ENCODE results near the gene CLDN7. TPM values are rescaled to one million over a fixed set of nuclear protein-coding genes. Genes with fewer than 3 reads are reported as not detected.

Gene CLDN7
- total and polyA plus RNA-seq, 2 donors from 2014 or later: 119 to 233 TPM

DNA sequence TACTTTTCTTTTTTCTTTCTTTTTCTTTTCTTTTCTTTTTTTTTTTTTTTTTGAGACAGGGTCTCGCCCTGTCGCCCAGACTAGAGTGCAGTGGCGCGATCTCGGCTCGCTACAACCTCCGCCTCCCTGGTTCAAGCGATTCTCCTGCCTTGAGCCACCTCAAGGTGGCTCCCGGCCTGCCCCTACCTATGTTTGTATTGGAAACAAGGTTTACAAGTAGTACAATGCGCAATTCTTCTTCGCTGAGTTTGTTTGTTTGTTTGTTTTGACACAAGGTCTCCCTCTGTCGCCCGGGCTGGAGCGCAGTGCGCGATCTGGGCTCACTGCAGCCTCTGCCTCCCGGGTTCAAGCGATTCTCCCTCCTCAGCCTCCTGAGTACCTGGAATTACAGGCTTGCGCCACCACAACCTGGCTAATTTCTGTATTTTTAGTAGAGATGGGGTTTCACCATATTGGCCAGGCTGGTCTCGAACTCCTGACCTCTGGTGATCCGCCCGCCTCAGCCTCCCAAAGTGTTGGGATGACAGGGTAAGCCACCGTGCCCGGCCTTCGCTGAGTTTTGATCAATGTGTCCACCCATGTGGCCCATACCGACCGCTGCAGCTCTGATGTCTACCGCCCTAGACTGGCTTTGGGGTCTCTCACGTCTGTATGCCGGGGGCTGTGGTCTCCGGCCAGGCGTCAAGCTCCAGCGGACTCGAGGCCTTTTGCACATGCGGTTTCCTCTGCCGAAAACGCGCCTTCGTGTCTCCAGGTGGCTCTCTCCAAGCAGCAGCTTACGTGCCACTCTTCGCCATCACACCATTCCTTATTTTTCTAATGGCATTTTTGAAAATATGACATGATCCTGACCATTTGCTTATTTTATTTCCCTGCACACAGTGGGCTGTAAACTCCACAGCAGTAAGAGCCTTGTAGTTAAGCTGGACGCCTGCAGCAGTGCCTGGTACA, 33.2 kb upstream of the CLDN7 start:
- H3K27me3 ChIP-seq (ENCODE audit: control insufficient read depth, insufficient read depth, low read length): peaks cover 3% of the 10 kb centered on the region
- TF ChIP-seq, protein P1, sequence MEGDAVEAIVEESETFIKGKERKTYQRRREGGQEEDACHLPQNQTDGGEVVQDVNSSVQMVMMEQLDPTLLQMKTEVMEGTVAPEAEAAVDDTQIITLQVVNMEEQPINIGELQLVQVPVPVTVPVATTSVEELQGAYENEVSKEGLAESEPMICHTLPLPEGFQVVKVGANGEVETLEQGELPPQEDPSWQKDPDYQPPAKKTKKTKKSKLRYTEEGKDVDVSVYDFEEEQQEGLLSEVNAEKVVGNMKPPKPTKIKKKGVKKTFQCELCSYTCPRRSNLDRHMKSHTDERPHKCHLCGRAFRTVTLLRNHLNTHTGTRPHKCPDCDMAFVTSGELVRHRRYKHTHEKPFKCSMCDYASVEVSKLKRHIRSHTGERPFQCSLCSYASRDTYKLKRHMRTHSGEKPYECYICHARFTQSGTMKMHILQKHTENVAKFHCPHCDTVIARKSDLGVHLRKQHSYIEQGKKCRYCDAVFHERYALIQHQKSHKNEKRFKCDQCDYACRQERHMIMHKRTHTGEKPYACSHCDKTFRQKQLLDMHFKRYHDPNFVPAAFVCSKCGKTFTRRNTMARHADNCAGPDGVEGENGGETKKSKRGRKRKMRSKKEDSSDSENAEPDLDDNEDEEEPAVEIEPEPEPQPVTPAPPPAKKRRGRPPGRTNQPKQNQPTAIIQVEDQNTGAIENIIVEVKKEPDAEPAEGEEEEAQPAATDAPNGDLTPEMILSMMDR (IDR thresholded peaks at IDR 0.05; ENCODE audit: borderline replicate concordance, extremely low read depth, insufficient read depth): no peak
- H3K36me3 ChIP-seq (ENCODE audit: control insufficient read depth in 2 of 3, insufficient read depth in 3 of 3, low read length in 3 of 3): no peaks in the 10 kb centered on the region
- H3K9me3 ChIP-seq (ENCODE audit: control insufficient read depth in 2 of 3, insufficient read depth in 1 of 3, low read length in 3 of 3): no peaks in the 10 kb centered on the region
- peak overlapping the region in 1 of 3 donors; percentile 20 for H3K4me3 ChIP-seq (ENCODE audit: low read length in 3 of 3)
- H3K27ac ChIP-seq (ENCODE audit: low read depth in 2 of 2, low read length in 2 of 2): peak overlapping the region in 1 of 2 donors; percentile 41
- FAIRE-seq (no peak), DNase-seq (no peak)
- no peak overlapping the region for H3K9ac ChIP-seq (ENCODE audit: low read length in 3 of 3)
- peaks cover 0 to 15% (median 14%) of the 10 kb centered on the region in 3 donors for H3K4me1 ChIP-seq (ENCODE audit: control insufficient read depth in 2 of 3, insufficient read depth in 2 of 3, low read depth in 1 of 3, low read length in 3 of 3)
- intact Hi-C loops (cut with DNase I): no loop called here

DNA sequence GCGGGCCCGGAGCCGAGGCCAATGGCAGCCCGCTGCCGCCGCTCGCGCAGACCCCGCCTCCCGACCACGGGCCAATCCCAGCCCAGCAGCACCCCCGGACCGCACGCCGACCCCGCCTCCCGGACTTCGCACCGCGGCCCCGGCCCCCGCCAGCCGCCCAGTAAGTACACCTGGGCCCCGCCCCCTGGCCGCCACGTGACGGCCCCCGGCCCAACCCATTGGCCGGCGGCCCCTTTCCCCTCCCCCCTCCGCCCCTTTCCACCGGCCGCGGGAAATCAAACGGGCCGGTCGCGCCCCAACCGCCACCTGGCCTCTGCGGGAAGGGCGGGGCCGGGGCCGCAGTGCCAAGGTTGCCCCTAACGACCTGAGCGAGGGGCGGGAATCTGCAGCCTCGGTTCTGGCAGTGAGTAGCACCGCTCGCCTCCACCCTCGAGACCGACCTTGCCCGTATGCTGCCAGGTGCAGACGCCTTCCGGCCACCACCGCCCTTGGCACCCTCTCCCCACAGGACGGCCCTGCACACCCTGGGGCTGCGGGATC, 32.4 kb upstream of the CLDN7 start, which contains the start of gene YBX2:
Gene YBX2, minus strand, starts transcription at position 26 of the 540 bp plus-strand sequence. CDS start 139 bp downstream, outside the sequence.
- peaks cover 0 to 15% (median 14%) of the 10 kb centered on the region in 3 donors for H3K4me1 ChIP-seq (ENCODE audit: control insufficient read depth in 2 of 3, insufficient read depth in 2 of 3, low read depth in 1 of 3, low read length in 3 of 3)
- H3K9ac ChIP-seq (ENCODE audit: low read length in 3 of 3): no peak within 1 kb of the TSS
- H3K9me3 ChIP-seq (ENCODE audit: control insufficient read depth in 2 of 3, insufficient read depth in 1 of 3, low read length in 3 of 3): no peaks in the 10 kb centered on the region
- TF ChIP-seq, protein P1 (IDR thresholded peaks at IDR 0.05; ENCODE audit: borderline replicate concordance, extremely low read depth, insufficient read depth): no peak
- FAIRE-seq (no peak), DNase-seq (peak; percentile 84 to 93 (median 87))
- H3K27ac ChIP-seq (ENCODE audit: low read depth in 2 of 2, low read length in 2 of 2): no peak within 1 kb of the TSS
- H3K27me3 ChIP-seq (ENCODE audit: control insufficient read depth, insufficient read depth, low read length): peaks cover 3% of the 10 kb centered on the region
- H3K36me3 ChIP-seq (ENCODE audit: control insufficient read depth in 2 of 3, insufficient read depth in 3 of 3, low read length in 3 of 3): no peaks in the 10 kb centered on the region
- no peak within 1 kb of the TSS for H3K4me3 ChIP-seq (ENCODE audit: low read length in 3 of 3)
- intact Hi-C loops (cut with DNase I): no loop called here

DNA sequence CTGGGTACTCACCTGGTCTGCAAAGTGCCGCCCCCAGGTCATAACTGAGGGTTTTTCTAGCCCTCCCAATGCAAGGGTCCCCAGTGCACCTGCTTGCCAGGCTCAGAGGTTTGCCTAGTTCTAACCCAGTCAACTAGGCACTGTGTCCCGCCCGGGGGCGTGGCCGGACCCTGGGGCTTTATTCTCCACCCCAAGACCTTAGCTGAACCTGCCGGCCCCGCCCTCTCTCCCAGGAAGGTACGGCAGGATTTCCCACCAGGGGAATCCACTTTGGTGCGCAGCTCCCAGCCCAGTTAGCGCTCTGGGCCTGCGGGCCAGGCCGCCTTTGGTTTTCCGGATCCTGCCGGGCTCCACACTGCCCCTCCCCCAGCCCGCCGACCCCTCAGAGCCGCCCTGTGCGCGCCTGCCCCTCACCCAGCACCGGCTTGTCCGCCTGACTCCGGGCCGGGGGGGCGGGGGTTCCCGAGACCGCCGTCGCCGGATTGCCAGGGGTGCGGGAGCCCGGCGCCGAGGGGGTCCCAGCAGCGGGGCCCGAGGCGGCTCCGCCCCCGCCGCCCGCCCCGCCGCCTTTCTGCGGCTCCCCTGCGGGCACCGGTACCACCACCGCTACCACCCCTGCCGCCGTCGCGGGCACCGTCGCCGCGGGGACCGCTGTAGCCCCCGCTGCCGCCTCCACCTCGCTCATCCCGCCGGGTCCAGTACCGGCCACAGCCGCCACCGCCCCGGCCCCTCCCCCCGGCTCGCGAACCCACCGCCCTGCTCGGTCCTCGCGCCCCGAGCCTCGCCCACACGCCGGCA, 31.7 kb upstream of the CLDN7 start:
- H3K27me3 ChIP-seq (ENCODE audit: control insufficient read depth, insufficient read depth, low read length): peaks cover 3% of the 10 kb centered on the region
- FAIRE-seq (no peak), DNase-seq (peak; percentile 26 to 87 (median 43))
- H3K36me3 ChIP-seq (ENCODE audit: control insufficient read depth in 2 of 3, insufficient read depth in 3 of 3, low read length in 3 of 3): no peaks in the 10 kb centered on the region
- intact Hi-C loops (cut with DNase I): no loop called here
- TF ChIP-seq, protein P1 (IDR thresholded peaks at IDR 0.05; ENCODE audit: borderline replicate concordance, extremely low read depth, insufficient read depth): no peak
- H3K4me1 ChIP-seq (ENCODE audit: control insufficient read depth in 2 of 3, insufficient read depth in 2 of 3, low read depth in 1 of 3, low read length in 3 of 3): peaks cover 0 to 15% (median 14%) of the 10 kb centered on the region in 3 donors
- no peaks in the 10 kb centered on the region for H3K9me3 ChIP-seq (ENCODE audit: control insufficient read depth in 2 of 3, insufficient read depth in 1 of 3, low read length in 3 of 3)
- no peak overlapping the region for H3K9ac ChIP-seq (ENCODE audit: low read length in 3 of 3)
- no peak overlapping the region for H3K4me3 ChIP-seq (ENCODE audit: low read length in 3 of 3)
- H3K27ac ChIP-seq (ENCODE audit: low read depth in 2 of 2, low read length in 2 of 2): no peak overlapping the region

Data from kidney (tissue), 14 donors.